ENCODE measurements around the gene DNAI1. TPM values are rescaled to one million over a fixed set of nuclear protein-coding genes. Genes with fewer than 3 reads are reported as not detected.

The DNAI1 gene
- total RNA-seq, 2 donors from 2014 or later = not detected

DNA sequence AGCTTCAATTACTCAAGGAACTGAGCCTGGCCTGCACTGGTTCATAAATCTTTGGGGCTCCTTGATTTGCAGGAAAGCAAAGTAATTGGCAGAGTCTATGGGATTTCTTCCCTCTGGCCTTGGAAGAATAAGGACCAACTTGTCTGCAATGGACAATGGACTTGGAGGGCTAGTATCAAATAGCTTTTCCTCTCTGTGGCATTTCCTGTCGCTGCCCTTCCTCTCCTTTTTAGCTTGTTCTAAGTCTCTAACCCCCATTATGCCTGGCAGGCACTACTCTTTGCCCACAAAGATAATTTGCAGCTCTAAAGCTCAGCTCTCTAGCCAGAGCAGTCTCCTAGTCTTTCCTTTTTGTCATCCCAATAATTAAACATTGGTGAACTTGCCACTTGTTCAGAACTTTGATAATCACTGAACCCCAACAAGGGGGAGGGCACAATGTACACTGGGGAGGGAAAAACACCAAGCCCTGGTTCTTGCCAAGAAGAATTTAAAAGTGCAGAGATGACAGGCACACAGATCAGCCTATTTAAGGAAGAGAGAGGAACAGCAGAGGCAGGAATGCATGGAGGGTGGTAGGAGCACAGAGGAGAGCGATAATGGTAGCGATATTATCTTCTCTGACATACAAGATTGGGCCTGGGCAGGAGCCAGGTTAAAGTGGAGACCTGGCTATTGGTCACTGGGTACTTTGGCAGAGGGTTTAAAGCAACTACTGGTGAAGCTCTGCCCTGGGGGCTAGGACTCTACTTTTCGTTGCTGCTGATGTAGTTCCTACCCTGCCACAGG is 38.7 kb upstream of the DNAI1 start:
- Histone ChIP-seq H3K36me3 (no peaks in the 10 kb centered on the region), H3K4me3 (no peak overlapping the region), H3K9me3 (no peaks in the 10 kb centered on the region), H3K4me1 (ENCODE audit: control insufficient read depth in 1 of 2, low read depth in 2 of 2) (no peaks in the 10 kb centered on the region), H3K27me3 (replicated peaks; ENCODE audit: insufficient read depth) (no peaks in the 10 kb centered on the region), H3K27ac (no peak overlapping the region)
- TF ChIP-seq, protein P1, sequence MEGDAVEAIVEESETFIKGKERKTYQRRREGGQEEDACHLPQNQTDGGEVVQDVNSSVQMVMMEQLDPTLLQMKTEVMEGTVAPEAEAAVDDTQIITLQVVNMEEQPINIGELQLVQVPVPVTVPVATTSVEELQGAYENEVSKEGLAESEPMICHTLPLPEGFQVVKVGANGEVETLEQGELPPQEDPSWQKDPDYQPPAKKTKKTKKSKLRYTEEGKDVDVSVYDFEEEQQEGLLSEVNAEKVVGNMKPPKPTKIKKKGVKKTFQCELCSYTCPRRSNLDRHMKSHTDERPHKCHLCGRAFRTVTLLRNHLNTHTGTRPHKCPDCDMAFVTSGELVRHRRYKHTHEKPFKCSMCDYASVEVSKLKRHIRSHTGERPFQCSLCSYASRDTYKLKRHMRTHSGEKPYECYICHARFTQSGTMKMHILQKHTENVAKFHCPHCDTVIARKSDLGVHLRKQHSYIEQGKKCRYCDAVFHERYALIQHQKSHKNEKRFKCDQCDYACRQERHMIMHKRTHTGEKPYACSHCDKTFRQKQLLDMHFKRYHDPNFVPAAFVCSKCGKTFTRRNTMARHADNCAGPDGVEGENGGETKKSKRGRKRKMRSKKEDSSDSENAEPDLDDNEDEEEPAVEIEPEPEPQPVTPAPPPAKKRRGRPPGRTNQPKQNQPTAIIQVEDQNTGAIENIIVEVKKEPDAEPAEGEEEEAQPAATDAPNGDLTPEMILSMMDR (IDR thresholded peaks at IDR 0.05) = no peak
- DNase-seq (ENCODE audit: low spot score) = no peak
- ATAC-seq (ENCODE audit: insufficient number of reproducible peaks, low FRiP score, low read depth) = no peak

DNA sequence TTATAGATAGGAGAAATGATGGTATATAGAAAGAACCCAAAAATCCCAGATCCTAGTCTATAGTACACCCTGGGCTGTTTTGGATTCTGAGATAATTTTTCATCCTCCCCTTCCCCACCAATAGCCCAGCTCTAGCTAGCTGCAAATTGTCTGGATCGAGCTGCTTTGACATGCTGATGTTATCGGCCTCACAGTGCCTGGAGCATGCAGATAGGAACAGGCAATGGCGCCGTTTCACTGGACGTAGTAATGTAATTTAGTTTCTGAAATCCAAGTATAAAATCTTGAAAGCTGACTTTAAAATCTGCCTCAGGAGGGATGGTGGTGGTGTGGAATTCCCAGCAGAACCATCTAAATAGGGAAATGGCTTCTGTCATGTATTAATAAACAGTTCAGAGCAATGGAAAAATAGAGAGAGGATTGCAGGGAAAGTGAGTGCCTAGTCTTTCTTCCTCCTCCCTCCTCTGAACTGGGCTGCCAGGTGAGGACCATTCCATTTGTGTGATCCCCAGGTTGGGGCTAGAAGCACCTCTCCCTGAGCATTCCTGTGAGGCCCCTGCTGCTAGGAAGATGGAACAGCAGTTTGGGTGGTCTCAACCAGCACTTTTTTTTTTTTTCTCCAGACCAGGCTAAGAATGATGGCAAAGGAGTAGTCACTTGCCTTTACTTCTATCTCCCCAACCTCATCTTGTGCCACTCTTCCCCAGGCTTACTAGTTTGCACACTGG is 32.1 kb upstream of the DNAI1 start:
- Histone ChIP-seq H3K4me1 (ENCODE audit: control insufficient read depth in 1 of 2, low read depth in 2 of 2) (peaks cover 5 to 45% of the 10 kb centered on the region in 2 donors), H3K27me3 (replicated peaks; ENCODE audit: insufficient read depth) (no peaks in the 10 kb centered on the region), H3K36me3 (no peaks in the 10 kb centered on the region), H3K9me3 (no peaks in the 10 kb centered on the region), H3K4me3 (no peak overlapping the region), H3K27ac (no peak overlapping the region)
- ATAC-seq (ENCODE audit: insufficient number of reproducible peaks, low FRiP score, low read depth) (no peak), DNase-seq (ENCODE audit: low spot score) (no peak)
- TF ChIP-seq, protein P1 (IDR thresholded peaks at IDR 0.05) = no peak

DNA sequence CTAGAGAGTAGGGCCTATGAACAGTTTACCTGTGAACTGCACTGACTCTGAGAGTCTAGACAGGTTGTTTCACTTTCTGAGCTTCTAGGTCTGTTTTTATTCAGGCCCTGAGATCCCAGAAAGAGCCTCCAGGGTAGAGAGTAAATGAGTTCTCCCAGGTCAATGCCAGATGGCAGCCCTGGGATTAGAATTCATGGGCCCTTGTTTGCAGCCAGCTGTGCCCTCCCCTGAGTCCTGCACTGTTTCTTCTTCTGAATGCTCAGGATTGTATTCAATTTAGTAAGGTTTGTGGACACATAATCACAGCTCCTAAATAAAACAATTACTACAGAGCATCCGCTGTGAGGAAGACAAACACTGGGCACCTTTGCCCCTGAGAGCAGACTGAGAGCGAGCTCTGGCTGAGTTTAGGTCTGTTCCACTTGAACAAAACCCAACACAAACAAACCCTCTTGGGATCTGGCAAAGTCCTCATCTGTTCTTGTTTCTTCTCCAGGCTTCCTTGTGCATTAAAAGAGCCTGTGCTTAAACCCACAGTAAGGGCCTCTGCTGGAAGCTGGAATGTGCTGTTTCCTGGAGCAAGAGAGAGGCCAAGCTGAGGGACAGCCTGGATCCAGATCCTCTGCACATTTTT is 30.2 kb upstream of the DNAI1 start:
- no peak overlapping the region for H3K27ac ChIP-seq
- H3K27me3 ChIP-seq (replicated peaks; ENCODE audit: insufficient read depth) = no peaks in the 10 kb centered on the region
- no peak for ATAC-seq (ENCODE audit: insufficient number of reproducible peaks, low FRiP score, low read depth)
- TF ChIP-seq, protein P1 (IDR thresholded peaks at IDR 0.05) = no peak
- no peaks in the 10 kb centered on the region for H3K36me3 ChIP-seq
- DNase-seq (ENCODE audit: low spot score) = no peak
- peaks cover 5 to 45% of the 10 kb centered on the region in 2 donors for H3K4me1 ChIP-seq (ENCODE audit: control insufficient read depth in 1 of 2, low read depth in 2 of 2)
- no peaks in the 10 kb centered on the region for H3K9me3 ChIP-seq
- H3K4me3 ChIP-seq = no peak overlapping the region

DNA sequence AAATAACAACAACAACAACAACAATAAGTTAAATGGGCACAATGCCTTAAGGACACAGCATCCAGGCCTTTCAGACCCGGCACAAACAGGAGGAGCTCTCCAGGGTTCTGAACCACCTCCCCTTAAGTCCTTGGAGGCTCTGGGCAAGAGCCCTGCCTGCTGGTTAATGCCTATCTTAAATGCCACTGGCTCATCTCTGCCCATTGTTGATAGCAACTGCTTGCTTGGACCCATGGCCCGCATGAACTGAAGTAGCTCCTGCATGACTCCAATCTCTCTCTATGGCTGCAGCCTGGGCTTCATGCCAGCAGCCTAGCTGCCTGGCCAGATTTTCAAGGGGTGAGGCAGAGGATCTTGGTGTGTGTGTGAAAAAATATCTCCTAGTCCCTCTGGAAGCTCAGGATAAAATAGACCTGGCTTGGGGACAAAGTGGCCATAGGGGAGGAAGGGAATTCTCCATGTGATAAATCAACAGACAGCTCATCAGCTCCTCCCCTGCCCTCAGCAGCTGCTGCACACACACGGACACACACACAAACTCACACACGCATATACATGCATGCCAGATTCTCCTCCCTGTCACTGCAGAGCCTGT is 27.7 kb upstream of the DNAI1 start:
- Histone ChIP-seq H3K4me1 (ENCODE audit: control insufficient read depth in 1 of 2, low read depth in 2 of 2) (peaks cover 5 to 45% of the 10 kb centered on the region in 2 donors), H3K27me3 (replicated peaks; ENCODE audit: insufficient read depth) (no peaks in the 10 kb centered on the region), H3K27ac (no peak overlapping the region), H3K36me3 (no peaks in the 10 kb centered on the region), H3K4me3 (no peak overlapping the region), H3K9me3 (no peaks in the 10 kb centered on the region)
- ATAC-seq (ENCODE audit: insufficient number of reproducible peaks, low FRiP score, low read depth) (no peak), DNase-seq (ENCODE audit: low spot score) (no peak)
- TF ChIP-seq, protein P1 (IDR thresholded peaks at IDR 0.05) = no peak

DNA sequence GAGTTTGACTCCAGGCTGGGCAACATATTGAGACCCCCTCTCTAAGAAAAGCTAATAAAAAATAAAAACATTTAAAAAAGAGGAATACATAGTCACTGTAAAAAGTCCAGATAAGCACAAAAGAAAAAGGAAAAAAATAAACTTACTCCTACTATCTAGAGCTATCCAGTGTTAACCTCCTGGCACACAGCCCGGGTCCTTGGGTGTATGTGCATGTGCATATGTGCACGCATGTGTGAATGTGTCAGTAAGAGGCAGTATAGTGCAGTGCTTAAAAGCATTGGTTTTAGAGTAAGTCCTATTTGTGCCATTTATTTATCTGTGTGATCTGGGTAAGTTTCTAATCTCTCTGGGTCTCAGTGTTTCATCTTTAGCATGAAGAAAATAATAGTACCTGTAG is 26.9 kb upstream of the DNAI1 start:
- H3K9me3 ChIP-seq = no peaks in the 10 kb centered on the region
- no peak for ATAC-seq (ENCODE audit: insufficient number of reproducible peaks, low FRiP score, low read depth)
- TF ChIP-seq, protein P1 (IDR thresholded peaks at IDR 0.05) = no peak
- no peak overlapping the region for H3K27ac ChIP-seq
- DNase-seq (ENCODE audit: low spot score) = no peak
- H3K27me3 ChIP-seq (replicated peaks; ENCODE audit: insufficient read depth) = no peaks in the 10 kb centered on the region
- H3K4me3 ChIP-seq = no peak overlapping the region
- peaks cover 5 to 45% of the 10 kb centered on the region in 2 donors for H3K4me1 ChIP-seq (ENCODE audit: control insufficient read depth in 1 of 2, low read depth in 2 of 2)
- no peaks in the 10 kb centered on the region for H3K36me3 ChIP-seq
